Esophagus muscularis mucosa (tissue), 4 donors: ENCODE data around the gene TMC1.

Experiments
- CTCF ChIP-seq, 3 experiments: fragments of 200-600 bp in 2 of 3; fragments of 450-650 bp in 1 of 3; sonication (generic) in 2 of 3; IDR thresholded peaks; one replicate each; pipeline ENCODE4 v1.5.1; 2017 to 2019; ENCODE audit warnings: antibody characterized with exemption in 3 of 3, mild to moderate bottlenecking in 2 of 3, moderate library complexity in 1 of 3
- EP300 ChIP-seq: sonication (generic); formaldehyde crosslinking; IDR thresholded peaks from one replicate; pipeline ENCODE4 v1.6.1; 2017; ENCODE audit warnings: antibody characterized with exemption
- POLR2AphosphoS5 ChIP-seq, 2 donors: sonication (generic); formaldehyde crosslinking; IDR thresholded peaks; one replicate each; pipeline ENCODE4 v1.6.1; 2017; ENCODE audit warnings: antibody characterized with exemption in 2 of 2

GRCh38 chr9:72788966-72789735, 267.7 kb downstream of the TMC1 start:
- TF ChIP-seq CTCF (IDR thresholded peaks at IDR 0.05) (no peak), POLR2AphosphoS5 (IDR thresholded peaks at IDR 0.05) (no peak), EP300 (no peak)
